HG02943 (cell line): ENCODE data around the gene VPS39.

Experiments
- ATAC-seq: cut with Tn5 transposase; IDR thresholded peaks from one replicate; pipeline ENCODE4 v1.9.1; 2021; ENCODE audit warnings: mild to moderate bottlenecking, low read depth, moderate library complexity; ENCODE audit not compliant: unreplicated experiment

Gene VPS39

GRCh38 chr15:42160136-42160535 lies 48.0 kb downstream of the VPS39 start:
- no peak for ATAC-seq

- ATAC-seq, result no peak
These were observed 48.6 kb downstream of the VPS39 start for GRCh38 chr15:42159381-42160015.

GRCh38 chr15:42158941-42159340 lies 49.2 kb downstream of the VPS39 start:
- no peak for ATAC-seq

DNA sequence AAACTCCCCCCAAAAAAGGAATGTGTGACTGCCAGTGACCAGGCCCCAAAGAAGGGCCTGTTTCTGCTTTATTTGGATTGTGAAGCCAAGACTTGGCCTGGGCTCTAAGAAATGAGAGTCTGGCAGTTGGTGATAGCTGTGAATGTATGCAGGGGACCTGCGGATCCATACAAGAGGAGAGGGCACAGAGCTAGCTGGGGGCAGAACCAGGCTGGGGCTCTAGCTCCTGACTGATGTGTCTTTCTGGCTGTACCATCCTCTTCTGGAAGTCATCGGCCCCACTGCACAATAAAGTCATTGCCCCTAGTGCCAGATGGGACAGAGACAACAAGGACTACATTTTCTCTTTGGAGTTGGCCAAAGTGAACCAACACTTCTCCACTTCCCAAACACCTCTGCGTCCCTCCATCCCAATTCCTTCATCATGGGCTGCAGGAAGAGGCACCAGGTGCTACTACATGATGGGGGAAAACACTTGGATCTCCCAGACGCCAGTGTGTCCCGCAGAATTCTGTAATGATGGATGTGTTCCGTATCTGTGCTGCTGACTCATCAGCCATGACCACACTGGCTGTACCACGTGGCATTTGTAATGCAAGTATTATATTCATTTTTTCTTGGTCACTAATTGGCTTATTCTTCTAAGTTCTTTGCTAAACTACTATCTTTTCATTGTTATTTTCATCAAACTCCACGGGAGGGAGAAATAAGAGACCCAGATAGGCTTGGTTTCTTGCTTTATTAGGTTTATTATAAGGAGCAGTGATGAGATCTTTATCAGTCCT lies 49.9 kb downstream of the VPS39 start:
- ATAC-seq, result no peak

DNA sequence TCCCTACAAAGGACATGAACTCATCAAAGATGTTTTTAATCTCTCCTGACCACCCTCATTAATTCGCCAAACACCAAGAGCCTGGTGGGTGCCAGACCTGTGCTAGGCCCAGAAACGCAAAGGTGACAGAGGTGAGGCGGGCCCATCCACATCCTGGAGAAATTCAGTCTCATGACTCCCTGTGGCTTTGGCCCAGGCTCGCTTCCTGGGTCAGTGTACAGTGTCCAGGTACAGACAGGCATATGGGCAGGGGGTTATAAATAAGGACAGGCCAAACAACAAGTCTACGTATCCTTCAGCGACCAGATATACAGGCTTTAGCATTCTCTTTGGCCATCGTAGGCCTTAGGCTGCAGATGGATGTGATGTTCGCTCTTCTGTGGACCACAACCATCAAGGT lies 50.7 kb downstream of the VPS39 start:
- no peak for ATAC-seq

DNA sequence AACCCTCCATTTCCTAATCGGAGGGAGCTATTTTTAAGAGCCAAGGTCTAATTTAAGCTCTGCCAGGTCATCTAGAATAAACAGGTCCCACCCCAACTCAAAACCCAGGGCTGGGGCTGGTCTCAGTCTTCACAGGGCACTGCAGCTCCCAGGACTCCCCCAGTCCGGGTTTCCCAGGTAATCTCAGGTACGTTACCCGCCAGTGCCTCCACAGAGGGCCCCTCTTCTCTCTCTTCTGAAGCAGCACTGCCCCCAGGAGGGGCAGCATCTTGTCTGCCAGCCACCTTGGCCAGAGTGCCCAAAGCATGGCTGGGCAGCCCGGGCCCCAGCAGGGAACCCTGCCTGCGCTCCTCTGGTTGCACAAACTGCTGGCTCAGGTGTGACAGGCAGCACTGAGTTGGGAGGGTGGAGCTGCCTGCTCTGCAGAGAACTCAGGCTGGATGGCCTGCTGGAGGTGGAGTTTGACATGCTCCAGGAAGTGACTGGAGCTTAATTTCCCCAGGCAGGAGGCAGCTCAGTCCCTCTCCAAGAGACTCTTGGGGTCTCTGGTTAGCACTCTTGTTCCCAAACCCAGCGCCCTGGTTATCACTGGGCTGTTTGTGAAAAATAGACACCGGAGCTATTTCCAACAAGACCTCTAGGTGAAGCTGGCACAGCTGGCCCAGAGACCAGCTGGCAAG lies 51.7 kb downstream of the VPS39 start, which contains the start of gene PLA2G4F:
PLA2G4F (minus strand) TSS at position 394 of the 680 bp plus-strand sequence; CDS start at position 307, 87 bp downstream.
- ATAC-seq, result no peak

DNA sequence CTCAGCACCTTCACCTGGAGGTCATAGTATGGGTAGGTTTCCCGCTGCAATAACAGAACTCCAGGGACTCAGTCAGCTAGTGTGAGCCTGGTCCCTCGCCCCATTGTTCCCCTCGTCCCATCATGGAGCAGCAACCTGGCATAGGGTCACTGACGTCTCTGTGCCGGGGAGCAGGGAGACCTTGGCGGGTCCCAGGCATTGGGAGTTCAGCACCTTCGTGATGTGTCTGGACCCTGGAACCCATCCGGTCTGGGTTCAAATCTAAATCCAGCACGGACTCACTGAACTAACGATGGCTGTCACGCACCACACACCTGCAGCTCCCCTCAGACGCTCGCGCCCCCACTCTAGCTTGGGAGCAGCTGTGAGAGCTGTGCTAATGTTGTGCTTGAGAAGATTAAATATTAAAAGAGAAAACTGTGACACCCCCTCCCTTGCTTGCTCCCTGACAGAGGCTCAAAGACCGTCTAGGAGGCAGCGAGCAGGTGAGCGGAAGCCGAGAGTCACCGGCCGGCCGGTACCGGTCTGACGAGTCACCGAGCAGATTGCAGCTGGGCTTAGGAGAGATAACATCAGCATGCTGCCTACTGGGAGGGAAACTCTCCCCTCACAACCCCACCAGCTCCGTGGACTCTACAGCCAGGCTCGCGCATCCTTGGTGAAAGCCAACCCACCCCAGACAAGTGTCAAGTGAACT lies 52.4 kb downstream of the VPS39 start:
- ATAC-seq, result no peak

GRCh38 chr15:42154956-42155355 lies 53.1 kb downstream of the VPS39 start:
- ATAC-seq, result no peak

DNA sequence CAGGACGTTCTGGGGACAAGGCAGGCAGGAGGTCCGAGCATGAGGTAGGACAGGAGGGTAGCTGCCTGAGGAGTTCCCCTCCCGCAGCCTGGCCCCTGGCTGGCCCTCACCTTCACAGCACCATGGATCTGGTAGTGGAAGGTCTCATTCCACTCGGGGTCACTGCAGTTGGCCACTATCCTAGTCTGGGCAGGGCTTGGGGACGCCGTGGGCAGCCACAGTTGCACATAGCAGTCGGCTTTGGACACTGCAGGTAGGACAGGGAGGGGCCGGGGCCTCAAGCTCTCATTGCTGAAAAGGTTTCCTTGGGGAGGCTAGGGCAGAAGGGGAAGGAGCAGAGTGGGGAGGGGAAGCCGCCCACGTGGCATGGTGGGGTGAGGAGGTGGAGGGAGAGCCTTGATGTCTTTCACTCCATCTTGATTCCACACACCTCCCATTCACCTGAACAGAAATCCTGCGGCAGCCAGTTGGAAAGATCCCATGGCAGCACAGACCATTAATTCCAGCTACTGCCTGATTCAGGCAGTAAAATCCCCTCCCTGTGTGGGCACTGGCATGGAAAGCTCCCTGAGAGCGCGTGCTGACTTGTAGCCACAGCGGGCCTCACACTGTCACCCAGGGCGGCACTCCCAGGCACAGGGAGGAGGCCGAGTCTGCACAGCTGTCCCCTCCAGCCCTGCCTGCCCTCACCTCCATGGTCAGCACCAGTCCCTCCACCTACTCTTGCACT lies 53.7 kb downstream of the VPS39 start:
- ATAC-seq, result no peak

GRCh38 chr15:42153874-42154211 lies 54.3 kb downstream of the VPS39 start:
- ATAC-seq, result no peak

GRCh38 chr15:42152921-42153698 lies 55.0 kb downstream of the VPS39 start:
- no peak for ATAC-seq

GRCh38 chr15:42152196-42152920 lies 55.7 kb downstream of the VPS39 start:
- ATAC-seq, result no peak

- ATAC-seq, result no peak
These were observed 56.4 kb downstream of the VPS39 start for GRCh38 chr15:42151736-42152135.

DNA sequence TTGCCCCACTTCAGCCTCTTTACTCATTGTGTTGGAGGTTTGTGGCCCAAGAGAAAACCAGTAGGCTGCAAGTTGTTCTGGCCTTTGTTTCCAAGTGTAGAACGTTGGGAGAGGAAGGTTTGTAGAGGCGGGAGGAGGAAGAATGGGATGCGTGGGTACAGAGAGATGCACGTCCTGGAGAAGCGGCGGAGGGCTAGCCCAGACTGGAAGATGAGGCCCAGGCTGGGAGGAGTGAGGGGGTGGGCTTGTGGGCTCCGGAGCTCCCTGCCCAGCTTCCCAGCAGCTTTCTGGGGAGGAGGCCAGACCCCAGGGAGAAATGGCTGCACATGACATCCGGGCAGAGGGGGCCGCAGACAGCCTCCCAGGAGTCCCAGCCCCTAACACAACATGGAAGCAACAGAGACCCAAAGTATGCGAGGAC lies 57.0 kb downstream of the VPS39 start:
- ATAC-seq, result no peak

GRCh38 chr15:42150219-42150970 lies 57.7 kb downstream of the VPS39 start:
- ATAC-seq, result no peak

GRCh38 chr15:42149493-42150218 lies 58.4 kb downstream of the VPS39 start:
- ATAC-seq, result no peak

DNA sequence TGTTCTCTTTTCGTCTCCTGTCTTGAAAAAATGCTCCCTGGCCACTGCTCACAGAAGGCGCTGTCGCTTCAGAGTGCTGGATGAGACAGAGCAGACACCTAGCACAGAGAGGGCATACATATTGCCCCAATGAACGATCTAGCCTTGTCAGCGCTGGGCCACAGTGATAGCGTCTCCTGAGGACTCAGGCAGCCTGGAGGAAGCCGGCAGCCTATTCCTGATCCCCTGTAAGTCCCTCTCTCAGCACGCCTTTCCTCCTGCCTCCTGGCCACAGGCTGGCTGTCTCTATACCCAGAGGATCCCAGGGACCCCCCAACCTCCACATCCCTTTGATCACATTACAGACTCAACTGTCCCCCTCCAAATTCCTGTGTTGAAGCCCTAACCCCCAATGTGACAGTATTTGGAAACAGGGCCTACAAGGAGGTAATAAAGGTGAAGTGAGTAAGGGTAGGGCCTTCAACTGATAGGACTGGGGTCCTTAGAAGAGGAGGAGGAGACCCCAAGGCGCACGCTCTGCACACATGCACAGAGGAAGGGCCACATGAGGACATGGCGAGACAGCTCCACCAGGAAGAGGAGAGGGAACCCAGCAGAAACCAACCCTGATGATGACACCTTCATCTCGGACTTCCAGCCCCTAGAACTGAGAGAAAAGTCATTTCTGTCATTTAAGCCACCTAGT lies 59.2 kb downstream of the VPS39 start:
- no peak for ATAC-seq
